ENCODE measurements around the gene FREM2. TPM values are rescaled to one million over a fixed set of nuclear protein-coding genes. Genes with fewer than 3 reads are reported as not detected.

FREM2 gene
- total RNA-seq, 4 donors from 2014 or later: 0.06 to 0.19 (median 0.13) TPM; not detected in 1

GRCh38 chr13:38900188-38900587, 213.3 kb downstream of the FREM2 start:
- no peak overlapping the region for H3K4me3 ChIP-seq
- no peak overlapping the region for H3K27ac ChIP-seq
- DNase-seq: no peak
- TF ChIP-seq CTCF (IDR thresholded peaks at IDR 0.05): no peak
- no peak for TF ChIP-seq POLR2A (IDR thresholded peaks at IDR 0.05)
- no peaks in the 10 kb centered on the region for H3K27me3 ChIP-seq
- H3K36me3 ChIP-seq: no peaks in the 10 kb centered on the region
- WGBS, 2 donors: 81 to 85% methylated on average over 3 of the region's 3 CpGs
- peaks cover 0 to 15% (median 0%) of the 10 kb centered on the region in 3 donors for H3K4me1 ChIP-seq
- no peaks in the 10 kb centered on the region for H3K9me3 ChIP-seq
- intact Hi-C loops (cut with DNase I): no loop called here

- H3K27ac ChIP-seq: no peak overlapping the region
- H3K9me3 ChIP-seq: no peaks in the 10 kb centered on the region
- WGBS, 2 donors: 52 to 66% methylated on average over 1 of the region's 1 CpG
- no peaks in the 10 kb centered on the region for H3K36me3 ChIP-seq
- H3K4me3 ChIP-seq: no peak overlapping the region
- intact Hi-C loops (cut with DNase I): no loop called here
- peaks cover 0 to 6% (median 0%) of the 10 kb centered on the region in 4 donors for H3K27me3 ChIP-seq
- no peak for DNase-seq
- TF ChIP-seq POLR2A (IDR thresholded peaks at IDR 0.05): no peak
- TF ChIP-seq CTCF (IDR thresholded peaks at IDR 0.05): no peak
- H3K4me1 ChIP-seq: peaks cover 0 to 22% (median 0%) of the 10 kb centered on the region in 3 donors
Observed at GRCh38 chr13:38902551-38902950, 215.7 kb downstream of the FREM2 start.

GRCh38 chr13:38905081-38905480, 218.2 kb downstream of the FREM2 start:
- intact Hi-C loops (cut with DNase I): no loop called here
- WGBS, 2 donors: 50 to 62% methylated on average over 3 of the region's 3 CpGs
- H3K27me3 ChIP-seq: peaks cover 0 to 8% (median 0%) of the 10 kb centered on the region in 4 donors

GRCh38 chr13:38905861-38906260, 219.0 kb downstream of the FREM2 start:
- peaks cover 0 to 8% (median 0%) of the 10 kb centered on the region in 4 donors for H3K27me3 ChIP-seq
- DNase-seq: no peak
- 33 to 36% methylated on average over 1 of the region's 1 CpG for WGBS, 2 donors
- H3K9me3 ChIP-seq: no peaks in the 10 kb centered on the region
- peaks cover 0 to 22% (median 0%) of the 10 kb centered on the region in 3 donors for H3K4me1 ChIP-seq
- intact Hi-C loops (cut with DNase I): no loop called here
- H3K4me3 ChIP-seq: no peak overlapping the region
- H3K27ac ChIP-seq: no peak overlapping the region
- no peaks in the 10 kb centered on the region for H3K36me3 ChIP-seq
- TF ChIP-seq CTCF (IDR thresholded peaks at IDR 0.05) (no peak), POLR2A (IDR thresholded peaks at IDR 0.05) (no peak)

More at GRCh38 chr13:38905081-38905480, 218.2 kb downstream of the FREM2 start:
- no peak for DNase-seq
- no peak overlapping the region for H3K4me3 ChIP-seq
- no peaks in the 10 kb centered on the region for H3K36me3 ChIP-seq
- TF ChIP-seq POLR2A (IDR thresholded peaks at IDR 0.05) (no peak), CTCF (IDR thresholded peaks at IDR 0.05) (no peak)
- no peaks in the 10 kb centered on the region for H3K9me3 ChIP-seq
- peaks cover 0 to 22% (median 0%) of the 10 kb centered on the region in 3 donors for H3K4me1 ChIP-seq
- no peak overlapping the region for H3K27ac ChIP-seq

GRCh38 chr13:38908574-38908973, 221.7 kb downstream of the FREM2 start:
- no peak for DNase-seq
- TF ChIP-seq CTCF (IDR thresholded peaks at IDR 0.05): no peak
- no peak for TF ChIP-seq POLR2A (IDR thresholded peaks at IDR 0.05)
- H3K4me3 ChIP-seq: no peak overlapping the region
- H3K27ac ChIP-seq: no peak overlapping the region
- WGBS, 2 donors: 79 to 84% methylated on average over 2 of the region's 2 CpGs
- intact Hi-C loops (cut with DNase I): no loop called here
- peaks cover 0 to 8% (median 0%) of the 10 kb centered on the region in 3 donors for H3K4me1 ChIP-seq
- no peaks in the 10 kb centered on the region for H3K9me3 ChIP-seq
- H3K27me3 ChIP-seq: peaks cover 0 to 8% (median 0%) of the 10 kb centered on the region in 4 donors
- no peaks in the 10 kb centered on the region for H3K36me3 ChIP-seq

Measured in esophagus squamous epithelium (tissue), 5 donors.